NCI-H2081 (cell line): ENCODE results near the gene FCRL1.

ENCODE experiments used
- DNase-seq, 2 experiments: peaks; one replicate each; lab custom pipeline; 2025; lab: John Stamatoyannopoulos, UW

FCRL1 gene

GRCh38 chr1:157799996-157800395 lies 19.9 kb downstream of the FCRL1 start:
- DNase-seq: no peak

DNA sequence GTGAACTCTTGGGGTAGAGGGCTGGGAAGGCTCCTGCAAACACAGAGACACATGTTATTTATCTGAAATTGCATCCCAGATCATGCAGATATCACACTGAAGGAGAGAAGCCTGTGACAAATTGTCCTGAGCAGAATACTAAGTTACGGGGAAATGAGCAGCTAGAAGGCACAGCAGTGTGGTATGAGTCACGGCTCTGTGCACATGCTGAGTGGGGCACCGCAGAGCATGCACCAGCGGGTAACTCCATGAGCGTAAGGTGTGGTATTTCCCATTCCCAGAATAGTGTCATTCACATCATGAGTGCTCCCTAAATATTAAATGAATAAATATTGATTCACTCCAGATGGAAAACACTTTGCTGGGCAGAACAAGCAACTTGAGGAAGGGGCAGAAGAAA lies 21.7 kb downstream of the FCRL1 start:
- DNase-seq: no peak

GRCh38 chr1:157785248-157785647 lies 34.7 kb downstream of the FCRL1 start:
- DNase-seq: no peak

- DNase-seq: no peak
Measured at GRCh38 chr1:157784801-157785200, 35.1 kb downstream of the FCRL1 start.

DNA sequence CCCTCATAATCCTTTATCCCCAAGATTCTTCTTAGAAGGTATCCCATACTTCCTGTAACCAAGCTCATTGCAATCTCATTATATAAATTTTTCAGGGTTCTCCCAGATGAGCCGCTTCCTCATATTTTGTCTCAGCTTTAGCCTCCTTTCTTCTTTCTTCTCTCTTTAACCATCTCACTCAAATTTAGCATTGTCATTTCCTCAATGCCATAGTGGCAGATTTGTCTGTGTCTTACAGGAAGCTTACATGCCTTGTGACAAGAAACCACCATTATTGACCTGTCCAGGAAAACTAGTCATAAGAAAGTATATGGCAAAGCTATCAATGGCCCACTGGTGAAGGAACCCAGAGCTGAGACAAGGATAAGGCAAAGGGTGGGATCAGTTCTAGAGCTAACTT lies 37.0 kb downstream of the FCRL1 start:
- no peak for DNase-seq

- DNase-seq: no peak
Measured at GRCh38 chr1:157781048-157781447, 38.9 kb downstream of the FCRL1 start.

GRCh38 chr1:157776971-157777391 lies 42.9 kb downstream of the FCRL1 start, which contains the start of gene FCRL2:
Gene FCRL2, minus strand, starts transcription at chr1:157777132. Its CDS starts 59 bp downstream, at chr1:157777073.
- no peak for DNase-seq

GRCh38 chr1:157775101-157775870 lies 44.6 kb downstream of the FCRL1 start:
- no peak for DNase-seq

- no peak for DNase-seq
Measured at GRCh38 chr1:157774412-157774811, 45.5 kb downstream of the FCRL1 start.

GRCh38 chr1:157773493-157774350 lies 46.2 kb downstream of the FCRL1 start:
- DNase-seq: no peak

- DNase-seq: no peak
Measured at GRCh38 chr1:157771661-157772425, 48.1 kb downstream of the FCRL1 start.

- DNase-seq: no peak
Measured at GRCh38 chr1:157770442-157771043, 49.4 kb downstream of the FCRL1 start.

GRCh38 chr1:157766792-157767191 lies 53.1 kb downstream of the FCRL1 start:
- no peak for DNase-seq

DNA sequence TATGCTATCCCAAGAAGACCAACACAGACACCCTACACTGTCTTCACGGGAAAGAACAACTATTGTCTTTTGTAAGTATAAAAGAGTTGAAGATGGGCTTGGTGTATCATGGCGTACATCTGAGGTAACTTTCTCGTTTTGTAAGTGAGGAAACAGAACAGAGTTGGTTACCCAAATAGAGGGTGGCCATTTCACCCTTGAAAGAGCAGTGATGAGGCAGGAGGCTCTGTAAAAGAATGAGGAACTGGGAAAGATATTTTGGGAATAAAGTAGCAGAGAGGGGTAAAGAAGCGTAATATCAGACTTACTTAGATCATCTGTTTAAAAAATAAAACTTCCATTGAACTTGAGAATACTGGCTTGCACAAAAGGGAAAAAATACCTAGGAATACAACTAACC lies 61.9 kb downstream of the FCRL1 start:
- DNase-seq: no peak

- DNase-seq: no peak
Measured at GRCh38 chr1:157753611-157754010, 66.3 kb downstream of the FCRL1 start.

DNA sequence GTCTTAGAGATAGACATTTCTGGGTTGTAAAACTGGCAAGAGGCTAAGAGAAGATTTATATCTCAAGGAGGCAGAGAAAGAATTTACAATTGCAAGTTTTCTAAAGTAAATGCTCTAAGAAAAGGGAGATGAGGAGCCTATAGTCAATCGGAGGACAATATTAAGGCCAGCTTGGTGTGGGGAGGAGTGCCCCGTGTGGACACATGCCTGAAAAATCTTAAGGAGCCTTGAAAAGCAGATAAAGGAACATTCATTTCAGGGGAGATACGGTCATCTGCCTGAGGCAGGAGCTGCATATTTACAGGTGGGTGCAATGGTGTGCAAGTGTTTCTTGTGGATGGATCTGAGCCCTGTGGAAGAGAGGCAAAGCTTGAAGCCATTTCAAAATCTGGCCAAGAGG lies 68.6 kb downstream of the FCRL1 start:
- no peak for DNase-seq

DNA sequence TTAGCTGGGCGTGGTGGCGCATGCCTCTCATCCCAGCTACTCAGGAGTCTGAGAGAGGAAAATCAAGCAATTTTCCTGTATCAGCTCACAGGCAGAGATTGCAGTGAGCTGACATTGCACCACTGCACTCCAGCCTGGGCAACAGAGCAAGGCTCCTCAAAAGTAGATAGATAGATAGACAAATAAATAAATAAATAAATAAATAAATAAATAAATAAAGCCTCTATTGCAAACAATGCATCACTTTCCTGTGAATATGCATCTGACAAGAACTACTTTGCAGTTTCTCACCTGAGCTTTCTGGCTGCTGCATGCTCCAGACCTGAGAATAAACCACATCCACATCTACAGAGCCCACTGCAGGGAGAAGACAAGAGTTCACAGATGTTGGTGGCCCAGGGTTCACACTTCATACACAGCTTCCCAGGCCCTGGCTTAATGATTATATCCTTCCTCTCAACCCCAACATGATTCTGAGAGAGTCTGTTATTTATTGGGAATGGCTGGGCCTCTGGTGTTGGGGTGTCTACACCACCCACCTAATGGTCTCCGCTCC lies 71.6 kb downstream of the FCRL1 start:
- DNase-seq: no peak
